ENCODE data around the gene ESRRB.

DNA sequence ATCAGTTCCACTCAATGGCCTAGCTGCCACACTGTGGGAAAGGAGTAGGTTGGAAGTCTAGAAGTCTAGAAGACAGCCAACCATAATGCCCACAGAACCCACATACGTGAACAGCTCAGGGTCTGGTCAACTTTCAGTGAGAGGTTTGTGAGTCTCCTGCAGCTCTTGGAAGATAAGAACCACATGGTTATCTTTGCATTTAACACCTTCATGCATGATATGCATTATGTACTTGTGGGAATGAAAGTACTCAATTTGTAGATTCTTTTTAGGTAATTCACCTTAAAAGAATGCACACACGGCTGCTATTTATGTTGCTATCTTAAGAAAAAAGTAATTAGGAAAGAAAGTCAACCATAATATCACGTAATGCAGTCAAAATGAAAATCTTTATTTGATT lies 126.7 kb downstream of the ESRRB start:
- TF ChIP-seq POLR2A (IDR thresholded peaks at IDR 0.05) (no peak), POLR2AphosphoS5 (IDR thresholded peaks at IDR 0.05) (no peak), EP300 (IDR thresholded peaks at IDR 0.05) (no peak)
- TF ChIP-seq, protein P1, sequence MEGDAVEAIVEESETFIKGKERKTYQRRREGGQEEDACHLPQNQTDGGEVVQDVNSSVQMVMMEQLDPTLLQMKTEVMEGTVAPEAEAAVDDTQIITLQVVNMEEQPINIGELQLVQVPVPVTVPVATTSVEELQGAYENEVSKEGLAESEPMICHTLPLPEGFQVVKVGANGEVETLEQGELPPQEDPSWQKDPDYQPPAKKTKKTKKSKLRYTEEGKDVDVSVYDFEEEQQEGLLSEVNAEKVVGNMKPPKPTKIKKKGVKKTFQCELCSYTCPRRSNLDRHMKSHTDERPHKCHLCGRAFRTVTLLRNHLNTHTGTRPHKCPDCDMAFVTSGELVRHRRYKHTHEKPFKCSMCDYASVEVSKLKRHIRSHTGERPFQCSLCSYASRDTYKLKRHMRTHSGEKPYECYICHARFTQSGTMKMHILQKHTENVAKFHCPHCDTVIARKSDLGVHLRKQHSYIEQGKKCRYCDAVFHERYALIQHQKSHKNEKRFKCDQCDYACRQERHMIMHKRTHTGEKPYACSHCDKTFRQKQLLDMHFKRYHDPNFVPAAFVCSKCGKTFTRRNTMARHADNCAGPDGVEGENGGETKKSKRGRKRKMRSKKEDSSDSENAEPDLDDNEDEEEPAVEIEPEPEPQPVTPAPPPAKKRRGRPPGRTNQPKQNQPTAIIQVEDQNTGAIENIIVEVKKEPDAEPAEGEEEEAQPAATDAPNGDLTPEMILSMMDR (IDR thresholded peaks at IDR 0.05): no peak

Data from stomach (tissue), 4 donors.